Breast epithelium (tissue), 4 donors: Measurements from ENCODE around the gene MRPL19. TPM values are rescaled to one million over a fixed set of nuclear protein-coding genes. Genes with fewer than 3 reads are reported as not detected.
A peak's percentile ranks its signal among the peaks of the same experiment; 100 is the strongest.

ENCODE experiments used
- DNase-seq, 2 donors: peaks; one replicate each; pipeline ENCODE4 v3.0.0-alpha.2; 2019; ENCODE audit warnings: low spot score in 2 of 2
- H3K27ac ChIP-seq, 2 donors: fragments of 200-600 bp; sonication (generic) in 1 of 2; one replicate each; pipeline ENCODE4 v1.5.1; 2016 to 2019; ENCODE audit warnings: mild to moderate bottlenecking in 1 of 2
- H3K27me3 ChIP-seq, 2 donors: fragments of 200-600 bp; sonication (generic) in 1 of 2; one replicate each; pipeline versions ENCODE4 v1.5.1 to v1.6.0; 2017 to 2019; ENCODE audit warnings: control low read depth in 1 of 2, mild to moderate bottlenecking in 1 of 2
- H3K36me3 ChIP-seq: fragments of 200-600 bp; one replicate; pipeline ENCODE4 v1.5.1; 2019
- H3K4me1 ChIP-seq, 2 donors: fragments of 200-600 bp; sonication (generic); one replicate each; pipeline ENCODE4 v1.5.1; 2016 to 2019; ENCODE audit warnings: control low read depth in 1 of 2
- H3K4me3 ChIP-seq, 3 donors: fragments of 200-600 bp; sonication (generic); 1 replicate in 2 of 3; 2 replicates in 1 of 3; pipeline ENCODE4 v1.5.1; 2016 to 2019; ENCODE audit warnings: mild to moderate bottlenecking in 3 of 3, moderate library complexity in 2 of 3
- H3K9me3 ChIP-seq, 2 donors: fragments of 200-600 bp; sonication (generic) in 1 of 2; one replicate each; pipeline ENCODE4 v1.5.1; 2016 to 2019; ENCODE audit warnings: control low read depth in 1 of 2
- CTCF ChIP-seq, 3 donors: fragments of 450-650 bp; IDR thresholded peaks; one replicate each; pipeline ENCODE4 v1.5.1; 2016 to 2017; ENCODE audit warnings: antibody characterized with exemption in 3 of 3, mild to moderate bottlenecking in 3 of 3, moderate library complexity in 3 of 3
- POLR2A ChIP-seq: fragments of 450-650 bp; IDR thresholded peaks from one replicate; pipeline ENCODE4 v1.6.1; 2016; ENCODE audit warnings: antibody characterized with exemption, mild to moderate bottlenecking, moderate library complexity
- POLR2AphosphoS5 ChIP-seq, 3 donors: sonication (generic); formaldehyde crosslinking; IDR thresholded peaks; one replicate each; pipeline ENCODE4 v1.6.1; 2017; ENCODE audit warnings: antibody characterized with exemption in 3 of 3
- intact Hi-C: fragments of 100-400 bp; cut with DNase I; formaldehyde crosslinking; loops from one replicate; pipeline ENCODE4 v1.15.1; 2023; ENCODE audit warnings: low total_unique reads
- total RNA-seq, 3 donors: library from RNA; depleted of rRNA; stranded (reverse); fragments of >200 nt; gene quantifications; one replicate each; pipeline ENCODE4 v1.1.0, GENCODE V29; 2016

Gene MRPL19
- total RNA-seq: 10 to 100 TPM; 26.5 to 32.0 (median 28.5) TPM

- DNase-seq: peak; percentile 72 to 75
- intact Hi-C loops: no loop called here
- peak within 1 kb of the TSS; percentile 81 to 86 for H3K27ac ChIP-seq
These were observed at the start of gene MRPL19 for GRCh38 chr2:75646583-75647425. TSS of gene MRPL19 (plus strand) at chr2:75646783. CDS start at chr2:75646808, 25 bp downstream.

GRCh38 chr2:75596784-75597183 lies 49.8 kb upstream of the MRPL19 start:
- no peaks in the 10 kb centered on the region for H3K4me1 ChIP-seq
- no peak for DNase-seq
- no peaks in the 10 kb centered on the region for H3K9me3 ChIP-seq
- H3K4me3 ChIP-seq: no peak overlapping the region
- no peaks in the 10 kb centered on the region for H3K27me3 ChIP-seq
- no peaks in the 10 kb centered on the region for H3K36me3 ChIP-seq
- no peak for TF ChIP-seq POLR2A
- TF ChIP-seq POLR2AphosphoS5 (IDR thresholded peaks at IDR 0.05): no peak
- no peak for TF ChIP-seq CTCF (IDR thresholded peaks at IDR 0.05)
- intact Hi-C loops: no loop called here
- no peak overlapping the region for H3K27ac ChIP-seq

More at GRCh38 chr2:75646583-75647425, at the start of gene MRPL19:
- Histone ChIP-seq H3K9me3 (no peaks in the 10 kb centered on the region), H3K4me1 (no peaks in the 10 kb centered on the region), H3K36me3 (no peaks in the 10 kb centered on the region), H3K27me3 (no peaks in the 10 kb centered on the region), H3K4me3 (peak within 1 kb of the TSS; percentile 91 to 96 (median 93))
- peak; percentile 42 to 78 (median 56) for TF ChIP-seq POLR2AphosphoS5 (IDR thresholded peaks at IDR 0.05)
- TF ChIP-seq CTCF (IDR thresholded peaks at IDR 0.05): no peak

DNA sequence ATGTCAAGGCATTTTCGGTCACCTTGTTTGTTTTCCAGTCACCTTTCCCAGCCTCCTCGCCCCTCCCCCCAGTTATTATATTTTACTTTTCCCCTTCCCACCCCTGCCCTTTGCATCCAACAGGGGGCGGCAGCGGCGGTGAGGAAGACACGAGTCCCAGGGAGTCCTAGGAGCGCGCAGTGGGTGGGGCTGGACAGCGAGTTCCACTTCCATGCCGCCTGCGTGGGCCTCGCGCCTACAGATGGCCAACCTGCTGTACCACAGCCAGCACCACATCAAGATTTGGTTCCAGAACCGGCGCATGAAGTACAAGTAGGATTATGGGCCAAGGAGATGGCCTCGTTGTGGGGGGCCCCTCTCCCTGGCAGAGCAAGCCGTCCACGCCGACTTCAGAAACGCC lies 48.6 kb upstream of the MRPL19 start:
- Histone ChIP-seq H3K27me3 (no peaks in the 10 kb centered on the region), H3K4me3 (no peak overlapping the region), H3K27ac (no peak overlapping the region), H3K36me3 (no peaks in the 10 kb centered on the region), H3K9me3 (no peaks in the 10 kb centered on the region), H3K4me1 (no peaks in the 10 kb centered on the region)
- intact Hi-C loops: no loop called here
- no peak for DNase-seq
- TF ChIP-seq POLR2A: no peak
- no peak for TF ChIP-seq POLR2AphosphoS5 (IDR thresholded peaks at IDR 0.05)

DNA sequence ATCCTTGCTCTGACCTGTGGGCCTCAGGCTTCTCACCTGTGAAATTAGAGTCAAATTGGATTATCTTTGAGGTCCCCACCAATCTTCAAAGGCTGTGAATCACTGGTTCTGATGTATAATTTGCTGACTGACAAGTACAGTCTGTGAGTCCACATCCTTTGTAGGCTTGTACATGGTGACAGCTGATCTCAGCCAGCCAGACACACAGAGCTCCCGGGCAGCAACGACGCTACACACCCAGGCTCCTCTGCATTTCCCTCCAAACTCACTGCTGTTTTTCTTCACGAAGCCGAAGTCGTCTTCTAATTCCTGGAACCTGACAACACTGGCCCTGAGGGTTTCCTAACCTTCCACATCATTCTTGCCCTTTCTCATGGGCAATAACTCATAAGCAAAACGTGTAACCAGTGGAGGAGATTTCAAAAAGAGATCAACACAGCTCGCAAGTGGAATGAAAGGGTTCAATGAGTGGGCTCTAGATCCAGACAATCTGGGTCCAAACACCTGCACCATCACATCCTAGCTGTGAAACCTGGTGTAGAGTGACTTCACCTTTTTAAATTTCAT lies 47.9 kb upstream of the MRPL19 start:
- DNase-seq: no peak
- Histone ChIP-seq H3K27ac (no peak overlapping the region), H3K9me3 (no peaks in the 10 kb centered on the region), H3K4me3 (no peak overlapping the region), H3K36me3 (no peaks in the 10 kb centered on the region), H3K27me3 (no peaks in the 10 kb centered on the region), H3K4me1 (peaks cover 0 to 4% of the 10 kb centered on the region in 2 donors)
- intact Hi-C loops: no loop called here
- TF ChIP-seq CTCF (IDR thresholded peaks at IDR 0.05): no peak
- TF ChIP-seq POLR2AphosphoS5 (IDR thresholded peaks at IDR 0.05): no peak
- TF ChIP-seq POLR2A: no peak

- intact Hi-C loops: no loop called here
- H3K9me3 ChIP-seq: no peaks in the 10 kb centered on the region
- H3K36me3 ChIP-seq: no peaks in the 10 kb centered on the region
- TF ChIP-seq CTCF (IDR thresholded peaks at IDR 0.05): no peak
- TF ChIP-seq POLR2AphosphoS5 (IDR thresholded peaks at IDR 0.05): no peak
- TF ChIP-seq POLR2A: no peak
- H3K4me1 ChIP-seq: peaks cover 0 to 4% of the 10 kb centered on the region in 2 donors
- no peaks in the 10 kb centered on the region for H3K27me3 ChIP-seq
- H3K4me3 ChIP-seq: no peak overlapping the region
- peak in 1 of 2 donors; percentile 68 for DNase-seq
- peak overlapping the region; percentile 64 to 74 for H3K27ac ChIP-seq
These were observed 46.0 kb upstream of the MRPL19 start for GRCh38 chr2:75600461-75601011.
